Ovary (tissue), 9 donors: ENCODE measurements around the gene RIN3. TPM values are rescaled to one million over a fixed set of nuclear protein-coding genes. Genes with fewer than 3 reads are reported as not detected.

Experiments
- DNase-seq, 5 donors: peaks; one replicate each; pipeline ENCODE4 v3.0.0-alpha.2; 2019 to 2020
- H3K27ac ChIP-seq, 2 donors: fragments of 200-600 bp; one replicate each; pipeline versions ENCODE4 v1.5.1 to v1.8.0; 2019 to 2022
- H3K27me3 ChIP-seq: fragments of 200-600 bp; one replicate; pipeline ENCODE4 v1.8.0; 2022
- H3K36me3 ChIP-seq: fragments of 200-600 bp; sonication (generic); one replicate; pipeline ENCODE4 v1.5.1; 2019
- H3K4me1 ChIP-seq: one replicate; pipeline ENCODE4 v1.8.1; 2013; ENCODE audit warnings: mild to moderate bottlenecking, moderate library complexity; ENCODE audit not compliant: insufficient read depth
- H3K4me3 ChIP-seq: fragments of 200-600 bp; sonication (generic); one replicate; pipeline ENCODE4 v1.5.1; 2017
- H3K9me3 ChIP-seq, 2 donors: fragments of 200-600 bp in 1 of 2; sonication (generic) in 1 of 2; one replicate each; pipeline versions ENCODE4 v1.5.1 to v1.8.1; 2013 to 2019; ENCODE audit warnings: mild to moderate bottlenecking in 1 of 2, moderate library complexity in 1 of 2
- EP300 ChIP-seq: sonication (generic); formaldehyde crosslinking; IDR thresholded peaks from one replicate; pipeline ENCODE4 v1.6.1; 2017; ENCODE audit warnings: antibody characterized with exemption
- POLR2A ChIP-seq: fragments of 450-650 bp; IDR thresholded peaks from one replicate; pipeline ENCODE4 v1.6.1; 2017; ENCODE audit warnings: antibody characterized with exemption, mild to moderate bottlenecking, moderate library complexity
- WGBS, 3 donors: extraction: QIAGEN DNeasy Blood & Tissue Kit in 1 of 3; methylation state at CpG; one replicate each; pipeline versions ENCODE4 v1.1.5 to v1.1.7; 2013 to 2017; 5-methylcytosine and 5-hydroxymethylcytosine counted together
- intact Hi-C, 4 donors: fragments of 100-400 bp; cut with DNase I; formaldehyde crosslinking; loops; one replicate each; pipeline versions ENCODE4 v1.11.0 to v1.15.1; 2022 to 2023
- polyA plus RNA-seq, 2 donors: library from polyadenylated mRNA; stranded (reverse); fragments of 200-250 nt in 1 of 2; fragments of 350-450 nt in 1 of 2; fragmentation: Illumina TruSeq in 1 of 2; extraction: RNeasy Lipid Tissue Mini Kit (QIAGEN cat#74804) in 1 of 2; gene quantifications; one replicate each; pipeline ENCODE4 v1.2.3, GENCODE V29; 2013 to 2014
- total RNA-seq, 7 donors: library from RNA; depleted of rRNA in 2 of 7; stranded (reverse); fragments of >200 nt in 2 of 7; fragmentation: NEBNext Ultra II Directional in 3 of 7; extraction: Animal tissue kit (Norgen Biotek cat#: 25700) in 3 of 7; gene quantifications; one replicate each; pipeline versions ENCODE4 v1.1.0 to v1.2.4, GENCODE V29; 2016 to 2023
- TF ChIP-seq, protein P1 (sequence below), 3 donors: fragments of 450-650 bp in 2 of 3; fragments of 200-600 bp in 1 of 3; IDR thresholded peaks; one replicate each; pipeline versions ENCODE4 v1.5.1 to v1.8.0; 2016 to 2022; ENCODE audit warnings: antibody characterized with exemption in 3 of 3, mild to moderate bottlenecking in 1 of 3
- donor health status: DM: no; HTN: no; CAD: no; lungs with moderate emphysema.
- donor health status: DM: no; HTN: no; CAD: no.
- donor health status: Bipolar disorder and iron deficiency.
- donor health status: DM: yes; HTN: yes; CAD: no.
- donor health status: DM: no; HTN: no; CAD: no.
- donor health status: DM: yes; HTN: yes; CAD: no.

Gene RIN3
- total and polyA plus RNA-seq, 9 donors: 3.8 to 27.9 (median 13.9) TPM

DNA sequence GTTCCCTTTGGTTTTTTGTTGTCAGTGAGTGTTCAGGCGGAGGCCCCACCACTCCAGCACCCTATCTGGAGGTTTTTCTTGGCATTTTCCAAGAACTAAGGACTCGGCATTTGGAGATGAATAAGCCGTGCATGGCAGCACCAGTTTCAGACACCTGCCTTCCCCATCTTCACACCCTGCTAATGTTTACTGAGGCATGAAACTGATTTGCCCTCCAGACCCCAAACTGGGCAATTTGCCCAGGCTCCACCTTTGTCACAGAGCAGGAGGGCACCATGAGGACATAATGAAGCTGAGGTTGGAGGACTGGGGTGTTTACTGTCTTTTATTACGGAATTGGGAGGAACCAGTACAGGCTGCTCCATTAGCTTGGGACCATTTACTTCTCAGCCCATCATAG lies 121.5 kb downstream of the RIN3 start:
- TF ChIP-seq POLR2A (no peak), EP300 (no peak)
- TF ChIP-seq, protein P1, sequence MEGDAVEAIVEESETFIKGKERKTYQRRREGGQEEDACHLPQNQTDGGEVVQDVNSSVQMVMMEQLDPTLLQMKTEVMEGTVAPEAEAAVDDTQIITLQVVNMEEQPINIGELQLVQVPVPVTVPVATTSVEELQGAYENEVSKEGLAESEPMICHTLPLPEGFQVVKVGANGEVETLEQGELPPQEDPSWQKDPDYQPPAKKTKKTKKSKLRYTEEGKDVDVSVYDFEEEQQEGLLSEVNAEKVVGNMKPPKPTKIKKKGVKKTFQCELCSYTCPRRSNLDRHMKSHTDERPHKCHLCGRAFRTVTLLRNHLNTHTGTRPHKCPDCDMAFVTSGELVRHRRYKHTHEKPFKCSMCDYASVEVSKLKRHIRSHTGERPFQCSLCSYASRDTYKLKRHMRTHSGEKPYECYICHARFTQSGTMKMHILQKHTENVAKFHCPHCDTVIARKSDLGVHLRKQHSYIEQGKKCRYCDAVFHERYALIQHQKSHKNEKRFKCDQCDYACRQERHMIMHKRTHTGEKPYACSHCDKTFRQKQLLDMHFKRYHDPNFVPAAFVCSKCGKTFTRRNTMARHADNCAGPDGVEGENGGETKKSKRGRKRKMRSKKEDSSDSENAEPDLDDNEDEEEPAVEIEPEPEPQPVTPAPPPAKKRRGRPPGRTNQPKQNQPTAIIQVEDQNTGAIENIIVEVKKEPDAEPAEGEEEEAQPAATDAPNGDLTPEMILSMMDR (IDR thresholded peaks at IDR 0.05): no peak
- H3K4me1 ChIP-seq: no peaks in the 10 kb centered on the region
- H3K4me3 ChIP-seq: no peak overlapping the region
- H3K27ac ChIP-seq: no peak overlapping the region
- intact Hi-C loops: no loop called here
- H3K36me3 ChIP-seq: no peaks in the 10 kb centered on the region
- H3K9me3 ChIP-seq: no peaks in the 10 kb centered on the region
- WGBS, 3 donors: 94% methylated on average over 4 of the region's 4 CpGs
- no peaks in the 10 kb centered on the region for H3K27me3 ChIP-seq
- DNase-seq: no peak

DNA sequence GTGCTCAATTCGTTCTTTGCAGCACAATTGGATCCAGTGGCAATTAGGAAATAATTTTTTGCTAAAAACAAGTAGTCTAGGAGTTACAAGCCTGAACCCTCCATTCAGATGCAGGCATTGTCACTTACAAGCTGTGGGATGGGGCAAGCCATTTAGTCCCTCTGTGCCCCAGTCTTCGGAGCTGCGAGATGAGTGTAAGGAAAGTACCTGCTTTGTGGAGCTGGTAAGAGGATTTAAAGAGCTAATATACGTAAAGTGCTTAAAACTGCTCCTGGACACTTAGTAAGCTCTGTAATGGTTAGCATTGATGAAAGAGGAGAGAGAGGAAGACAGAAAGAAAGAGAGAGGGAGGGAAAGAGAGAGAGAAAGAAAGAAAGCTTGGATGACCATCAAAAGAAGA lies 122.3 kb downstream of the RIN3 start:
- Histone ChIP-seq H3K27ac (no peak overlapping the region), H3K36me3 (no peaks in the 10 kb centered on the region), H3K27me3 (no peaks in the 10 kb centered on the region), H3K4me3 (no peak overlapping the region), H3K9me3 (no peaks in the 10 kb centered on the region), H3K4me1 (no peaks in the 10 kb centered on the region)
- TF ChIP-seq POLR2A: no peak
- TF ChIP-seq, protein P1 (IDR thresholded peaks at IDR 0.05): no peak
- TF ChIP-seq EP300: no peak
- intact Hi-C loops: no loop called here
- no peak for DNase-seq
- 96 to 97% (median 96%) methylated on average over 4 of the region's 4 CpGs for WGBS, 3 donors

DNA sequence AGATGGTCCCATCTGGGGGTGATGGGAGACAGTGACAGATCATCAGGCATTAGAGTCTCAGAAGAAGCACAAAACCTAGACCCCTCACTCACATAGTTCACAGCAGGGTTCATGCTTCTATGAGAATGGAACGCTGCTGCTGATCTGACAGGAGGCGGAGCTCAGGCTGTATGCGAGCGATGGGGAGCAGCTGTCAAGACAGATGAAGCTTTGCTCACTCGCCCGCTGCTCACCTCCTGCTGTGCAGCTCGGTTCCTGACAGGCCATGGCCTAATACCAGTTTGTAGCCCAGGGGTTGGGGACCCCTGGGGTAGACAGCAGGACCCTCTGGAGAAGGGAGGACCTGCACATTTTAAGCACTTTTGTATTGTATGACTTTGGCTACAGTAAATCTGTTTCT lies 123.6 kb downstream of the RIN3 start:
- no peak for DNase-seq
- Histone ChIP-seq H3K27me3 (no peaks in the 10 kb centered on the region), H3K36me3 (no peaks in the 10 kb centered on the region), H3K9me3 (no peaks in the 10 kb centered on the region), H3K4me3 (no peak overlapping the region), H3K4me1 (no peaks in the 10 kb centered on the region), H3K27ac (no peak overlapping the region)
- TF ChIP-seq, protein P1 (IDR thresholded peaks at IDR 0.05): no peak
- WGBS, 3 donors: 24 to 36% (median 32%) methylated on average over 7 of the region's 7 CpGs
- intact Hi-C loops: no loop called here

DNA sequence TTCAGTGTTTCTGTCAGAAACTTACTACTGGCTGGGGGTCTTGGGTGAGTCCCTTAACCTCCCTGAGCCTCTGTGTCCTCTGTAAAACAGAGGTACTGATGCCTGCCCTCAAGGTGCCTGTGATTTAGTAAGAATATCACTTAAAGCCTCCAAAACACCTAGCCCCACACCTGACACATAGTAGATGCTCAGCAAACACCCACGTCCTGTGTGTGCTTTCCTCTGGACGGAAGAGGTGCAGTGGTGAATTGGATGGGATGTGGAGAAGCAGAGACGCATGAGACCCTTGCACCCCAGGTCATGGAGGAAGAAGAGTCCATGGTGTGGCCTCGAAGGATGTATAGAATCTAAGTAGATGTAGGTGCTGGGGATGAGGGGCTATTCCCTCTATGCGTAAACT lies 124.3 kb downstream of the RIN3 start:
- intact Hi-C loops: no loop called here
- Histone ChIP-seq H3K27me3 (no peaks in the 10 kb centered on the region), H3K4me1 (no peaks in the 10 kb centered on the region), H3K36me3 (no peaks in the 10 kb centered on the region), H3K4me3 (no peak overlapping the region), H3K9me3 (no peaks in the 10 kb centered on the region), H3K27ac (no peak overlapping the region)
- no peak for DNase-seq
- TF ChIP-seq, protein P1 (IDR thresholded peaks at IDR 0.05): no peak
- TF ChIP-seq POLR2A (no peak), EP300 (no peak)
- WGBS, 3 donors: 93 to 95% (median 95%) methylated on average over 5 of the region's 5 CpGs

DNA sequence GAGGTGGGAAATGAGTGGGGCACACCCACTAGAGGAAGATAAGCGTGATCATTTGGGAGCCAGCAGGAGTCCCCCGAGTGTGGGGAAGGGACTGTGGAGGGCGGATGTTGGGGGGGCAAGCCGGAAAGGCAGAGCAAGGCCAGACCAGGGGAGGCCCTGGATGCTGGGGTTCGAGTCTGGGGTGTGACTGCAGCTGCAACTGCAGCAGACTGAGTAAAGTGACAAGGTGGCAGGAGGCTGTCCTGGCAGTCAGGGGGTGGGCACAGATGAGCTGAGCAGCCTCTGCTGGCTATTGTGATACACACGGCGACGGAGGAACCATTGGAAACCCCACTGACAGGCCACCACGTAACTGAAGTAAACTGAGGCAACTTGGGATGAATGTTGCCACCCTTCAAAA lies 124.7 kb downstream of the RIN3 start:
- H3K4me1 ChIP-seq: no peaks in the 10 kb centered on the region
- no peak overlapping the region for H3K27ac ChIP-seq
- DNase-seq: no peak
- H3K4me3 ChIP-seq: no peak overlapping the region
- intact Hi-C loops: no loop called here
- H3K27me3 ChIP-seq: no peaks in the 10 kb centered on the region
- TF ChIP-seq EP300: no peak
- no peak for TF ChIP-seq POLR2A
- TF ChIP-seq, protein P1 (IDR thresholded peaks at IDR 0.05): no peak
- no peaks in the 10 kb centered on the region for H3K9me3 ChIP-seq
- no peaks in the 10 kb centered on the region for H3K36me3 ChIP-seq
- 90 to 91% (median 91%) methylated on average over 9 of the region's 9 CpGs for WGBS, 3 donors
